Keratinocyte (primary cell): ENCODE data around the gene GIT2. TPM values are rescaled to one million over a fixed set of nuclear protein-coding genes. Genes with fewer than 3 reads are reported as not detected.

Experiments
- DNase-seq: peaks from one replicate; pipeline ENCODE4 v3.0.0-alpha.2; 2011; ENCODE audit warnings: low read depth, missing footprints, low spot score
- FAIRE-seq: peaks from 2 replicates; lab custom pipeline; 2011; peaks lifted over from hg19 to GRCh38; lab: Jason Lieb, UNC
- H2AFZ ChIP-seq: 2 replicates; pipeline ENCODE4 v1.6.0; 2012; ENCODE audit warnings: low read length, control low read depth, inconsistent platforms; ENCODE audit not compliant: control insufficient read depth
- H3K27ac ChIP-seq: 2 replicates; pipeline ENCODE4 v1.5.1; 2011; ENCODE audit warnings: low read length; ENCODE audit not compliant: control insufficient read depth, insufficient read depth
- H3K27me3 ChIP-seq: 3 replicates; pipeline ENCODE4 v1.6.0; 2011; ENCODE audit warnings: low read length; ENCODE audit not compliant: control insufficient read depth, insufficient read depth; ENCODE audit errors: extremely low read depth
- H3K36me3 ChIP-seq, 2 experiments: 2 replicates in 1 of 2; 3 replicates in 1 of 2; pipeline ENCODE4 v1.5.1; 2011; ENCODE audit warnings: low read length in 2 of 2, mild to moderate bottlenecking in 1 of 2; ENCODE audit not compliant: control insufficient read depth in 2 of 2, insufficient read depth in 2 of 2; ENCODE audit errors: extremely low read depth in 1 of 2
- H3K4me1 ChIP-seq: 3 replicates; pipeline ENCODE4 v1.5.1; 2011; ENCODE audit warnings: low read length; ENCODE audit not compliant: control insufficient read depth, insufficient read depth; ENCODE audit errors: extremely low read depth
- H3K4me2 ChIP-seq: 3 replicates; pipeline ENCODE4 v1.6.0; 2011; ENCODE audit warnings: low read depth, low read length; ENCODE audit not compliant: control insufficient read depth, insufficient read depth; ENCODE audit errors: extremely low read depth
- H3K4me3 ChIP-seq, 3 experiments: fragments of 200-600 bp in 1 of 3; sonication (generic) in 1 of 3; 2 replicates in 2 of 3; 3 replicates in 1 of 3; pipeline ENCODE4 v1.5.1; 2011 to 2016; ENCODE audit warnings: low read length in 3 of 3, mild to moderate bottlenecking in 3 of 3, control low read depth in 2 of 3, inconsistent platforms in 1 of 3, low read depth in 1 of 3, mixed read lengths in 1 of 3, mixed run types in 1 of 3, moderate library complexity in 1 of 3; ENCODE audit not compliant: control insufficient read depth in 2 of 3, insufficient read depth in 2 of 3; ENCODE audit errors: extremely low read depth in 1 of 3
- H3K79me2 ChIP-seq: 2 replicates; pipeline ENCODE4 v1.6.0; 2012; ENCODE audit warnings: low read length; ENCODE audit not compliant: control insufficient read depth, insufficient read depth
- H3K9ac ChIP-seq: 3 replicates; pipeline ENCODE4 v1.6.0; 2011; ENCODE audit warnings: low read length; ENCODE audit not compliant: control insufficient read depth, insufficient read depth; ENCODE audit errors: extremely low read depth
- H3K9me1 ChIP-seq: 3 replicates; pipeline ENCODE4 v1.6.0; 2011; ENCODE audit warnings: low read length; ENCODE audit not compliant: control insufficient read depth, insufficient read depth; ENCODE audit errors: extremely low read depth
- H3K9me3 ChIP-seq: 2 replicates; pipeline ENCODE4 v1.5.1; 2012; ENCODE audit warnings: low read depth, low read length; ENCODE audit not compliant: control insufficient read depth
- H4K20me1 ChIP-seq: 3 replicates; pipeline ENCODE4 v1.6.0; 2011; ENCODE audit warnings: low read length; ENCODE audit not compliant: control insufficient read depth, insufficient read depth; ENCODE audit errors: extremely low read depth
- EZH2 ChIP-seq: IDR thresholded peaks from one replicate; pipeline ENCODE4 v1.6.1; 2012; ENCODE audit warnings: inconsistent platforms, mild to moderate bottlenecking, low read length, moderate library complexity
- dilution Hi-C: fragments of 300-500 bp; cut with MboI; formaldehyde crosslinking; loops from one replicate; pipeline ENCODE4 v1.7.0; 2020; ENCODE audit warnings: low sequenced_read_pairs; ENCODE audit not compliant: extremely low pct_ligation_motif_present
- polyA plus RNA-seq, 5 experiments: library from polyadenylated mRNA; depleted of rRNA in 3 of 5; stranded (reverse) in 3 of 5; stranded (forward) in 1 of 5; unstranded in 1 of 5; fragments of >200 nt; gene quantifications; 1 replicate in 1 of 5; 2 replicates in 3 of 5; 3 replicates in 1 of 5; pipeline versions ENCODE4 v1.2.1 to v1.2.3, GENCODE V29; 2011 to 2012; ENCODE audit warnings: missing spikeins in 2 of 5, low read depth in 1 of 5, low replicate concordance in 1 of 5
- TF ChIP-seq, protein P1 (sequence below), 3 experiments: IDR thresholded peaks in 1 of 3; conservative IDR thresholded peaks in 1 of 3; optimal IDR thresholded peaks in 1 of 3; 2 replicates in 2 of 3; 3 replicates in 1 of 3; pipeline versions ENCODE3 to v1.5.1; 2011; ENCODE audit warnings: low read length in 3 of 3, mild to moderate bottlenecking in 3 of 3, moderate library complexity in 2 of 3, control low read depth in 1 of 3, inconsistent platforms in 1 of 3; ENCODE audit not compliant: insufficient read depth in 2 of 3; ENCODE audit errors: extremely low read depth in 1 of 3

GIT2 gene
- polyA plus RNA-seq, 1 donor (not counting 4 experiments of a cell fraction or from before 2014, with no cell fraction given): 25.9 TPM

DNA sequence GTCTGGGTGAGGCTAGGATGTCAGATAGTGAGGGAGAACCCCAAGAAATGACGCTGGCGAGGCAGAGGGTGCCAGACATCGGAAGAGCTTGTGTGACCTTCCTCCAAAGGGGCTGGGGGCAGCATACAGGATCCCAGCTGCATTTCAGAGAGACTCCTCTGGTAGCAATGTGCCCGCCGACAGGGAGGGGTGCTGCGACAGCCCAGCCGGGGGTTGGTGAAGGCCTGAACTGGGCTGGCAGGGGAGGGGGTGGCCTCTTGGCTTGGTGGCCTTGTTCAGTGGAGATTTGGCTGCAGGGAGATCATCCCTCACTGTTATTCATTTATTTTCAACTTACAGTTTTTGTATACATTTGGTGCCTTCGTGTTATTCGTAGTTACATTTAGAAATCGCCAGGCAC, 90.9 kb downstream of the GIT2 start:
- dilution Hi-C loops: no loop called here
- FAIRE-seq (no peak), DNase-seq (no peak)
- Histone ChIP-seq H3K4me1 (peaks cover 7% of the 10 kb centered on the region), H3K27ac (no peak overlapping the region), H3K36me3 (peaks cover 26 to 44% of the 10 kb centered on the region in 2 experiments), H3K27me3 (no peaks in the 10 kb centered on the region), H3K9ac (no peak overlapping the region), H3K4me2 (no peak overlapping the region), H4K20me1 (no peaks in the 10 kb centered on the region), H3K79me2 (peaks cover 15% of the 10 kb centered on the region), H2AFZ (no peak overlapping the region), H3K9me3 (no peaks in the 10 kb centered on the region), H3K9me1 (no peaks in the 10 kb centered on the region), H3K4me3 (no peak overlapping the region)
- TF ChIP-seq, protein P1, sequence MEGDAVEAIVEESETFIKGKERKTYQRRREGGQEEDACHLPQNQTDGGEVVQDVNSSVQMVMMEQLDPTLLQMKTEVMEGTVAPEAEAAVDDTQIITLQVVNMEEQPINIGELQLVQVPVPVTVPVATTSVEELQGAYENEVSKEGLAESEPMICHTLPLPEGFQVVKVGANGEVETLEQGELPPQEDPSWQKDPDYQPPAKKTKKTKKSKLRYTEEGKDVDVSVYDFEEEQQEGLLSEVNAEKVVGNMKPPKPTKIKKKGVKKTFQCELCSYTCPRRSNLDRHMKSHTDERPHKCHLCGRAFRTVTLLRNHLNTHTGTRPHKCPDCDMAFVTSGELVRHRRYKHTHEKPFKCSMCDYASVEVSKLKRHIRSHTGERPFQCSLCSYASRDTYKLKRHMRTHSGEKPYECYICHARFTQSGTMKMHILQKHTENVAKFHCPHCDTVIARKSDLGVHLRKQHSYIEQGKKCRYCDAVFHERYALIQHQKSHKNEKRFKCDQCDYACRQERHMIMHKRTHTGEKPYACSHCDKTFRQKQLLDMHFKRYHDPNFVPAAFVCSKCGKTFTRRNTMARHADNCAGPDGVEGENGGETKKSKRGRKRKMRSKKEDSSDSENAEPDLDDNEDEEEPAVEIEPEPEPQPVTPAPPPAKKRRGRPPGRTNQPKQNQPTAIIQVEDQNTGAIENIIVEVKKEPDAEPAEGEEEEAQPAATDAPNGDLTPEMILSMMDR (optimal IDR thresholded peaks at IDR 0.05 in 1 of 3, IDR thresholded peaks at IDR 0.05 in 1 of 3, conservative IDR thresholded peaks at IDR 0.05 in 1 of 3; ENCODE audit: extremely low read depth in 1 of 3, insufficient read depth in 2 of 3, low read length in 3 of 3): no peak
- TF ChIP-seq EZH2: no peak

DNA sequence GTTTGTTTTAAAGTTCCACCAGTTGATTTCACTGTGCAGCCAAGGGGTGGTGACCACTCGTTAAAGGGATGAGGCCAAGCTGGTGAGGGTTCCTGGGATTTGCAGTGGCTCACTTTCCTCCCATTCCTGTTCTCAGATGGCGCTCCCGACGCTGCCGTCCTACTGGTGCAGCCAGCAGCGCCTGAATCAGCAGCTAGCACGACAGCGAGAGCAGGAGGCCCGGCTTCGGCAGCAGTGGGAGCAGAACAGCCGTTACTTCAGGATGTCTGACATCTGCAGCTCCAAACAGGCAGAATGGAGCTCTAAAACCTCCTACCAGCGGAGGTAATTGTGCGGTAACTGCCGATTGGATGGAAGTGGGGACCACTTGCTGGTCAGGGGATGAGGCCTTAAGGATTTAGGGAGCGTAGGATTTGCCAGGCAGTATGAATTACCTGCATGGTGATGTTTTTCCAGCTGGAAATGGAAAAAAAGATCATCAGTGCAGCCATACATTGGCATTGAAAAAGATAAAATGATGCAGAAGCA, 93.2 kb downstream of the GIT2 start:
- Histone ChIP-seq H3K9me1 (no peaks in the 10 kb centered on the region), H3K27ac (no peak overlapping the region), H3K36me3 (peaks cover 22 to 39% of the 10 kb centered on the region in 2 experiments), H2AFZ (no peak overlapping the region), H3K9ac (no peak overlapping the region), H3K79me2 (peaks cover 20% of the 10 kb centered on the region), H3K4me2 (no peak overlapping the region), H3K27me3 (no peaks in the 10 kb centered on the region), H3K4me3 (no peak overlapping the region), H3K4me1 (peaks cover 16% of the 10 kb centered on the region), H4K20me1 (no peaks in the 10 kb centered on the region), H3K9me3 (no peaks in the 10 kb centered on the region)
- TF ChIP-seq, protein P1 (optimal IDR thresholded peaks at IDR 0.05 in 1 of 3, IDR thresholded peaks at IDR 0.05 in 1 of 3, conservative IDR thresholded peaks at IDR 0.05 in 1 of 3; ENCODE audit: extremely low read depth in 1 of 3, insufficient read depth in 2 of 3, low read length in 3 of 3): no peak
- TF ChIP-seq EZH2: no peak
- no peak for DNase-seq
- no peak for FAIRE-seq
- dilution Hi-C loops: no loop called here
